HG03342 (cell line): Measurements from ENCODE around the gene FZD1.
"Not testable (repeated sequence)": the region's sequence is repeated elsewhere in the genome, so short reads cannot be mapped to it uniquely, and the experiment has no call there.

Source experiments
- ATAC-seq: cut with Tn5 transposase; IDR thresholded peaks from one replicate; pipeline ENCODE4 v1.9.1; 2021; ENCODE audit warnings: mild to moderate bottlenecking, moderate library complexity; ENCODE audit not compliant: unreplicated experiment

FZD1 gene

DNA sequence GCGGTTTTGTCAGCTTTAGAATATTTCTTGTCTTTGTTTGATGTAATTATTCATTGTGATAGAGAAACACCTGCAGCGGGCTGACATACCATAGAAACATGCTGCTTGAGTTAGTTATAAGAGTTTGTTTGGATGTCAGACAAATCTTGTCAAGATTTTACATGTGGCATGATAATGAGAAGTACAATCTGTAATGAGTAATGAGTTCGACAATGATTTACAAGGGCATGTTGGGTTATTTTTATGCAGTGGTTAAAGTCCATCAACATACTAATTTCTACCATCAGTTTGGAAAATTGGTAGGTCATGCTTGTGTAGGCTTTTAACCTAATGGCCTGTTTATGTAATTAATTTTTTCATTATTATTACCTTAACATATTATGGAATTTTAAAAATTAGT lies 31.3 kb downstream of the FZD1 start:
- ATAC-seq, result no peak

DNA sequence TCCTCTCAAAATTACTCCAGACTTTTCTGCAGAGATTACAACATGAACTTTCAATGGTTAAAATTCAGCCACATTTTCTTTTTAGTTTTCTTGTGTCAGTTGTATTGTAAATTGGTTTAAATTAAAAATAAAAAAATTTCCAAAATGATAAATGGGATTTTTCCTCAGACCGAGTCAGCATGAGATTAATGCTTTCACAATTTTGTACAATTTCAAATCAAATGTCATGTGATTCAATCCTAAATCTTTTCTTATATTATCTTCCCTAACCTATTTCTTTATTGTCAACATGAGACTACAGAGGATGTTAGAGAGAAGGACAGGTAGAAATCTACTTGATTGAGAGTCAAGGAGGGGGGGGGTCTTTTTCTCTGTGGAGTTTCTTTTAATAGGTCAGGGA lies 33.7 kb downstream of the FZD1 start:
- no peak for ATAC-seq

DNA sequence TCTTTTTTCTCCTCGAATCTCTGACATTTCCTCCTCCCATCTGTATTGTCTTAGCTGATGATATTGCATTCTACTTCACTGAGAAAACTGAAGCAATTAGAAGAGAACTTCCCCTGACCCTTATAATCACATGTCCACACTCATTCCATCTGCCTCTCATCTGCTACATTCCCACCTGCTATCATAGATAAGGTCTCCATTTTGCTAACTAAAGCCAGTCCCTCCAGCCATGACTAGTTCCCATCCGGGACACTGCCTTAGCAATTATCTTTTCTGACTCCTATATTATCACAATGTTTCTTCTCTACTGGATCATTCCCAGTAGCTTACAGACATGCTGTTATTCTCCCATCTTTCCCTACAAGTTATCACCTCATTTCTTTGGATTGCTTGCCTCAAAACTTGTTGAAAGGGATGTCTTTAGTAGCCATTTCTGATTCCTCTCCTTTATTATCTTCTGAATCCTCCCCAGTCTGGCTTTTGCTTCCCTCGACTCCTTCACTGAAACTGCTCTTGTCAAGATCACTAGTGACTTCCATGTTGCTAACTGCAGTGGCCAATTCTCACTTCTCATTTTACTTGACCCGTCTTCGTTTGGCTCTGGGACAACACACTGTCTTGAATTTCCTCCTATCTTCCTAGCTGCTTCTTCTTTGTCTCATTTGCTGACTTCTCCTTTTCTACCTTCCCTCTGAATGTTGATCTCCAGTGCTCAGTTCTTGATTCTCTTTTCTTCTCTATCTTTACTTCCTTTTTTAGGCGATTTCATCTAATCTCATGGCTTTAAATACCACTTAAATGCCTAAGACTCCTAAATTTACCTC lies 35.9 kb downstream of the FZD1 start:
- no peak for ATAC-seq

DNA sequence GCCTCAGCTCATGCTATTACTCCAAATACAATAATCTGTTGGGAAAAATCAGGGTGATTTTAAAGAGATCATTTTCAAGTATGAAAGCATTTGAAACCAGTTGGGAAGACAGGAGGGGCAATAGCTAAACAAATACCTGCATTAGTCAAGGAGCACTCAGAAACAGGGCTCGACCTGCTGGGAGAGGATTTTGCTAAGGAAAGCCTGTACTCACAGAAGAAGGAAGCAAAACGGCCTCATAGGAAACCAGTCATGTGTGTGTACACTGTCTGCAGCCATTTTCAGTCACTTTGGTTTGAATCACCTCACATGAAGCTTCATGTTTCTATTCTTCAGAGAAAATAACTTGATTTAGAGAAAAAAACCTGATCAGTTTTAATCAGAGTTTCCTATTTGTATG lies 38.6 kb downstream of the FZD1 start:
- no peak for ATAC-seq

DNA sequence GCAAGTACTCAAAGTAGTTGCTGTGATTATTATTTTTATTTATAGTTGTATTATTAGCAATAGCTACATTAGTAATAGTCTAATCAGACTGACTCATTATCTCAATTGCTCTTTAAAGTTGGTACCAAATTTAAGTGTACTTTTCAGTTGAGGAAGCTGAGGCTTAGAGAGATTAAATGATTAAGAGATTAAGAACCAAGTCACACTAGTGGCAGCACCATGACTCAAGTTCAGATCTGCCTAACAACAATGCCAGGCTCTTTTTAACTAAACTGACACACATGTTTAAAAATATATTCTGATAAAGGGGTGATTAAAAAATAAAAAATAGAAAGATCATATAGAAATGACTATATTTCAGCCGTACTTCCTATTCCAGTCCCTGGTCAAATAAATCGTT lies 42.0 kb downstream of the FZD1 start:
- no peak for ATAC-seq

DNA sequence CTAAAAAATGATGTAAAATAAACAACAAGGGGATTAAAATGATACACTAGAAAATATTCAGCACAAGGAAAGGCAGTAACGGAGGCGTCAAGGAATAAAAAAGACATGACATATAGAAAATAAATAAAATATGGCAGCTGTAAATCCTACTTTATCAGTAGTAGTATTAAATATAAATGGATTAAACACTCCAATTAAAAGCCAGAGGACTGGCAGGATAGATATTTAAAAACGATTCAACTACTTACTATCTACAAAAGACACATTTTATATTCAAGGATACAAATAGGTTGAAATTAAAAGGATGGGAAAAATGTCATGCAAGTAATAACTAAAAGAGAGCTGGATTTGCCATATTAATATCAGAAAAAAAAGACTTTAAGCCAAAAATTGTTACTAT lies 43.2 kb downstream of the FZD1 start:
- ATAC-seq, result no peak

DNA sequence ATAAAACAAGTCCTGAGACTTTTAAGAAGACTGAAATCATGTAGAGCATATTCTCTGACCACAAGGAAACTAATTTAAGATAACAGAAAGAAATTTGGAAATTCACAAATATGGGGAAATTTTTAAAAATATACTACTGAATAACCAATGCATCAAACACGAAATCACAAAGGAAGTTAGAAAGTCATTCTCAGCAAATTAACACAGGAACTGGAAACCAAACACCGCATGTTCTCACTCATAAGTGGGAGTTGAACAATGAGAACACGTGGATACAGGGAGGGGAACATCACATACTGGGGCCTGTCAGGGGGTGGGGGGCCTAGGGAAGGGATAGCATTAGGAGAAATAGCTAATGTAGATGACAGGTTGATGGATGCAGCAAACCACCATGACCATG lies 44.0 kb downstream of the FZD1 start:
- not testable (repeated sequence) for ATAC-seq

DNA sequence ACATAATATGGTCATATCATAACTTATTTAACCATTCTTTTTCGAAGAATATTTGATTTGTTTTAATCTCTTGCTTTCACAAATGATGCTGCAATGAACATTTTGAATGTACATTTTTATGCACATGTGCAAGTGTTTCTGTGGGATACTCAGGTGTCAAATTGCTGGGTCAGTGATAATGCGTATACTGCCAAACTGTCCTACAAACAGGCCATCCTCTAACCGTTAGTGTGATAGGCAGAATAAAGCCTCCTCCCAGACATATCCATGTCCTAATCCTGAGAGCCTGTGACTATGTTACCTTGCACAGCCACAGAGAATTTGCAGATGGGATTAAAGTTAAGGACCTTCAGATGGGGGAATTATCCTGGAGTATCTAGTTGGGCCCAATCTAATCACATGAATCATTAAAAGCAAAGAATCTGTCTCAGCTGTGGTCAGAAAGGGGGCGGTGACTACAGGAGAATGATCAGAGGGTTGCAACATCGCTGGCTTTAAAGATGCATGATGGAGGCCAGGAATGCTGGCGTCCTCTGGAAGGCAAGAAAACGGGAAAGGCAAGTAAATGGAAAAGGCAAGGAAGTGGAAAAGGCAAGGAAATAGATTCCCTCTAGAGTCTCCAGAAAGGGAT lies 46.7 kb downstream of the FZD1 start:
- ATAC-seq, result no peak

DNA sequence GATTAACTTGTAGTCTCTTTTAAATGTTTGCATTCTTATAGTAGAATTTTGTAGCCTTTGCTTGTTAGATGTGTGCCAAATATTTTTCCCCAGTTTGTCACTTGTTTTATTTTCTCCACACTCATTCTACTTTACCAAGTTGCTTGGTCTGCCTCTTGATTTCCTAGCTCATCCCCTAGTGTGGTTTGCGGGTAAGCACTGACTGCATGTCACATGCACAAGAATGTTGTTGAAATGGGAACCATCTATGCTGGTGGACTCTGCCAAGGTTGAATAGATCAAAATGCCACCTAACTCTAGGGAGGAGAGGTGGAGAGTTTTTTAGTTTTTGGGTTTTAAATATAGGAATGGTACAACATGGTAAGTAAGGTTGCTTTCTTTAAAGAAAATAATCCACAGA lies 47.6 kb downstream of the FZD1 start:
- no peak for ATAC-seq

DNA sequence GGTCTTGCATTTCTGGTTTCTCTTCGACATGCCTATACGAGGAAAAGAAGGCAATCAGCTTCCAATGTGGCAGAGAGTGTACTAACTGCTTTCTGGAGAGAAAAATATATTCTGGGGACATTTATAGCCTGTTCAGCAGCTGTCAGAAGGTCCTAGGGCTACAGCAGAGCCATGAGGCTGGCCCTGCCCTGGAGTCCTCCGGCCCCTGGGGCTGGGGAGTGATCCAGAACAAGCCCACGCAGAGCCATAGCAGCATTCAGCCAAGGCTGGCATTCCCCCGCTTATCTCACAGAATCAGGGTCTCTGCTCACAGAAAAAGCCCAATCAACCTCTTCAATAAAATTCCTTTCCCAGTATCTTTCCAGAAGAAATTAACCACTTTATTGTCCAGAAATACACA lies 48.9 kb downstream of the FZD1 start:
- no peak for ATAC-seq

DNA sequence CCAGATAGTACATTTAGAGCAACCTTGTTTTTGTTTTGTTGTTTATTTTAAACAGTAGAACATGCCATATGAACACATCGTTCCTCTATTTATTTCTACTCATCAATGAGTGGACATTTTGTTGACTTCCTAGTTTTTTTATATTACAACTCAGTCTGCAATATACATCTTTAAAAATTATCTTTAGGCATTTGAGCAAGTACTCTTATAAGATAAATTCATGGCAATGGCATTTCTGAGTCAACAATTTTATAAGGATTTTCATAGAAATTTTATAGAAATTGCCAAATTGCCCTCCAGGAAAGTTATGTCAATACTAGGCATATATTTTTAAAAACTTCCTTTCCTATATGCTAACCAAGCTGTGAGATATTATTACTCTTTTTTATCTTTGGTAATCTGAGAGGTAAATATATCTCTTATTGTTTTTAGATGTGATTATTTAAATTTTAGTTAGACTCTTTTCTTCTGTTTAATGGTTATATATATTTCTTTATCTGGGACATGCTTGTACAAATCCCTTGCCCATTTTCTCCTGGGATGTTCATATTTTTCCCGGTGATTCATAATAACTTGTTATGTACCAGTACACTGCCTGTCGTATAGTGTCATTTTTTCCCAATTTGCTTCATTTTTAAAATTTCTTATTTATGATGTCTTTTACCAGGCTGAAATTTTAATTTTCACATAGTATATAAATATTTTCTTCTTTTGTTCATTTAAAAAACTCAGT lies 50.5 kb downstream of the FZD1 start:
- no peak for ATAC-seq

DNA sequence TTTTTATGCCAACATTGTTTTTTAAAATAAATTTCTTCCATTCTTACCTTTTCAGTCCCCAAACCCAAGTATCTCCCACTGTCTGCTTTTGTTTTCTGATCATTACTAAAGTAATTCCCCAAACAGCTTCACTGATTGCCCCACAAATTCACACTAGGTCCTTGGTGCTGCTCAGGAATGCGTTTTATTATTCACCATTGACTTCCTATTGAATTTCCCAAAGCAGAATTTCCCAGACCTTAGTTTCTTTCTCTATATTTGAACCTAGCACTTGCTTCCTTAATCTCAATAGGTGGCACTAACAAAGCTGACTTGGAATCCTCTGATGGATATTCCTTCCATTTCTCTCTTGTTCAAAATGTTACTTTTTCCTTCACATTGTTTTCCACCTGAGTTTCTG lies 52.2 kb downstream of the FZD1 start:
- ATAC-seq, result no peak

DNA sequence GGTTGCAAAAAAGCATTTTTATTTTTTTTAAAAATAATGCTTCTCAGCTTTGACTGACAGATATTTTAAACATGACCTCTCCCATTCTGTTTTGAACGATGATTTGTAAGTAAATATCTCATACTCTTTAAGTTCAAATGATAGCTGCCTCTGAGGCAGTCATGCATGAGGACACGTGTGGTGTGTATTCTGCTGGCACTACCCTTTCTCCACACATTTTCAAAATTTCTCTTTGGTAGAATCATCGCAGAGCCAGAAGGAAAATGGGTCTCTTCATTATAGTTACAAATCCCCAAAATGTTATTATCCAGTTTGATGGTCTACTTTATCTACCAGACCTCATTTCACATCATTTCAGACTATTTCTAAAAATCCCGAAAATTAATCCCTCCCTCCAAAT lies 55.1 kb downstream of the FZD1 start:
- ATAC-seq, result no peak

DNA sequence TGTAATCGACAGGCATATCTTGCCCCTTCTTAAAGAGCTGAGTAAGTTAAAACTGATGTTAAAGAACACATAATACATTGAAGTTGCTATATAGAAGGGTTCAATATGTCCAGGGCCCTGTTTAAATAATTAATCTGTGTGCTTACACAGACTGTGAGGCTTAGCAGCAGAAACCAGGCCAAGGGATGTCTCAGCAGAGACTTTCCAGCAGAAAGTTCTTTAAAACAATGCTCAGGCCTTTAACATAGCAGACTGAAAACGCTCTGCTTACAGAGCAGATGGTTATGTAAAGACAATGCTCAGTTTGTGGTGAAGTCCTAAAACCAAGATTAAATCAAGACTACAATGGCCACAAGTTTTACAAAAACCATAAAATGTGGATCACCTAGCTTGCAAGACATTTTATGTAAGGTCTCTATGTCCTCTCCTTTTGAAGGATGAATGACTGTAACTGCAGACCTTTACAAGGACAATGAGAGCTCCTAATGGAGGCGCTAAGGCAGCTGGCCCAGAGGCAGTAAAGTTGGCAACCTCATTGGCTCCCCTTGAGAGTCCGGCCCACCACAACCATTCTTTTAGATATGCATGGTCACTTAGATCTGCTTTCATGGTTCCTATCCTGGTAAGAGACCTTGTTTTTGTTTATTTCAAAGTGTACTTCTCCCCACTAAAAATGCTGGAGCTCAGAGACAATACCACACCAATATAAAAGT lies 56.3 kb downstream of the FZD1 start:
- no peak for ATAC-seq
